ENCODE results near the gene KPNA4.
A peak's percentile ranks its signal among the peaks of the same experiment; 100 is the strongest.
"Not testable (repeated sequence)": the region's sequence is repeated elsewhere in the genome, so short reads cannot be mapped to it uniquely, and the experiment has no call there.

Gene KPNA4

DNA sequence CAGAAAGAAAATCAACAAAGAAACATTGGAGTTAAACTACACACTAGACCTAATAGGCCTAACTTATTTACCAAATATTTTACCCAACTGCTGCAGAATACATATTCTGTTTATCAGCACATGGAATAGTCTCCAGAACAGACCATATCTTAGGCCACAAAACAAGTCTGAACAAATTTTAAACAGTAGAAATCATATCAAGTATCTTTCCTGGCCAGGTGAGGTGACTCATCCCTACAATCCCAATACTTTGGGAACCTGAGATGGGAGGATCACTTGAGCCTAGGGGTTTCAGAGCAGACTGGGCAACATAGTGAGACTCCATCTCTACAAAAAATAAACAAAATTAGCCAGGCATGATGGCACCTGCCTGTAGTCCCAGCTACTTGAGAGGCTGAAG lies 18.1 kb upstream of the KPNA4 start:
- H3K4me3 ChIP-seq (ENCODE audit: low read length), result no peak overlapping the region
- no peak for TF ChIP-seq ZNF274 (IDR thresholded peaks at IDR 0.05; ENCODE audit: low read depth, low read length)

DNA sequence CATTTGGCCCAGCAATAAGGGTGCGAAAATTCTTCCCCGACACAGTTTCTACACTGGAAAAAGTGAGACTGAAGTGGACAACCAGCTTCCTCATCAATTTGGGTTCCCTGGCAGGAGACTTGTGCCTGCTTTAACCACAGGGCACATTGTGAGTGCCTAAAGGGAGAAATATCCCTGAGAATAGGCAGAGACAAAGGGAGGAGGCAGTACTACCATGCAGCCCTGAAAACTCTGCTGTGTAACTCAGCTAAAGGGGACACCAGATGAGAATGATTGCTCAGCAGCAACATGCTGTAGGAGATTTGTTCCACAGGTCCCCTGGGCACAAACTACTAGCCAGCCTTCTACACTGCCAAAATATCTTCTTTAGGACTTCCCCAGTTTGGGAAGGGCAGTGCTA lies 15.6 kb upstream of the KPNA4 start:
- no peak overlapping the region for H3K4me3 ChIP-seq (ENCODE audit: low read length)
- no peak for TF ChIP-seq ZNF274 (IDR thresholded peaks at IDR 0.05; ENCODE audit: low read depth, low read length)

DNA sequence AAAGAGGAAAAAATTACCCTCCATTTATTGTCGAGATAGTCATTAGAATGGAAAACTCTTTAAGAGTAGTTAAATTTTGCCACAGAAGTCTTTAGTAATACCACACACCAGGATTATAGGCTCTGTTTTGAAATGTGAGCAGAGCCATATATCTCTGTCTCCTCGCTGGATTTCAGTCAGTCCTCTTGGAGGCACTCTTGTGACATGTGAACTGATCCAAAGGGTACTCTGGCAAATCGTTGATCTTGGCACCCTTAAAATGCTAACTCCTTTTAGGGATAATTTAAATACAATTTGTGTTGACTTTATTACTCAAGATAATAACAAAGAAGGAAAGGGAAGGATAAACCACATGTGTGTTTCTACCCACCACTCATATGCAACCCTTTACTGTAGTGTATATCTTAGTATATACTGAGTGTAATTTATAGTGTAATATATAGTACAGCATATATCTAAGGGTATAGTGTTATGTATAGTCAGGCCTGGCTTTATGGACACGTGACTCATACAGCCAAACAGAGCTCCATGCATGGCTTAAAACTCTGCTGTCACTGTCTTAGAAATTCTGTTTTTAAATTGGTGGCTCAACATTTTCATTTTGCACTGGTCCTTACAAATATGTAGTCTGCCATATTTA lies 12.3 kb upstream of the KPNA4 start:
- no peak overlapping the region for H3K4me3 ChIP-seq (ENCODE audit: low read length)
- no peak for TF ChIP-seq ZNF274 (IDR thresholded peaks at IDR 0.05; ENCODE audit: low read depth, low read length)

DNA sequence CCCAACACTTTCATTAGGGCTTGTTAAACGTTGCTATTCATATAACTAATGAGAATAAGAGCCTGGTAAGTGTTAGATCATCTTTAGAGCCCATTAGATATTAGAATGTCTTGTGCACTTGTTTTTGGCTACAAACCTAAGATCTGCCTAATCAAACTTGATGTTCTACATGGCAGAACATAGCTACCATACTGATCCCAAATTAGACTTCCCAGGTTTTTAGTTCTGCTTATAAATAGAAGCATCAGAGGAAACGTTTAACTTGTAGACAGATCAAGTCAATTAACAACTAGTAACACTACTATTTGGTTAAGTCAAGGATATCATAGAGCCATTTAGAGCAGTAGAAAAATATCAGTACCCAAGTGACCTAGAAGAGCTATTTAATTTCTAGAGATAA lies 11.7 kb upstream of the KPNA4 start:
- TF ChIP-seq ZNF274 (IDR thresholded peaks at IDR 0.05; ENCODE audit: low read depth, low read length), result no peak

DNA sequence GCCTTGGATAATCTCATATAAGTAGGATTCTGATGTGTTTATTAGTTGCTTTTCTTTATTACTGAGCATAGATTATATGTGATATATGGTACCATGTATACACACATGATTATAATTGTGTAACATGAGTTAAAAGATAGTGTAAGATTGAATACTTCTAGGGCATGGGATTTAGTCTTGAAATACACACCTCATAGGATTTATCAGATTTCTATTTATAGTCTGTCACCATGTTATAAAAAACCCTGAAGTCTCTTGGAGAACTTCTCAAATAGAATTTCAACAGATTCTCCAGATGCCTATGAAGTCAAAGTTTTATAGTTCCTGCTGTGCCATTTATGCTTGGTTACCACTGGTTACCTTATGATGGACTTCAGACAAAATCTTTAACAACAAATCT lies 11.2 kb upstream of the KPNA4 start:
- H3K4me3 ChIP-seq (ENCODE audit: low read length), result no peak overlapping the region
- no peak for TF ChIP-seq ZNF274 (IDR thresholded peaks at IDR 0.05; ENCODE audit: low read depth, low read length)

More for the DNA sequence above, 11.7 kb upstream of the KPNA4 start:
- no peak overlapping the region for H3K4me3 ChIP-seq (ENCODE audit: low read length)

DNA sequence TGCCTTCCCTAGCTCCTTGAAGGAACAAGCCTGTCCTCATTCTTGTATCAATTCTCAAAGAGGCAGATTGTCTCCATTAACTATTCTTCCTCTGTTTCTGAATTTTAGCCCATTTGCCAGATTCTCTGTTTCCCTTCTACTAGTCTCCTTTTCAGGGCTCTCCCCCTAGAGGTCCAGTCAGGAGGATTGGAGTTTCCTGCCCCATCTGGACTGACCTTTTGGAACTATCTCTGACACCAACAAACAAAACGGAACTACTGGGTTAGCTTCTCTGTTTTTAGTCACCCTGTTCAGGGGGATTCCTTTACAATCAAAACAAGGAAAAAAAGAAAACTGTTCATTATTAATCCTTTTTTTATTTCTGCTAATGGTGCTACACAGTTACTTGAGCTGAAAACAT lies 10.2 kb upstream of the KPNA4 start:
- TF ChIP-seq ZNF274 (IDR thresholded peaks at IDR 0.05; ENCODE audit: low read depth, low read length), result no peak
- no peak overlapping the region for H3K4me3 ChIP-seq (ENCODE audit: low read length)

DNA sequence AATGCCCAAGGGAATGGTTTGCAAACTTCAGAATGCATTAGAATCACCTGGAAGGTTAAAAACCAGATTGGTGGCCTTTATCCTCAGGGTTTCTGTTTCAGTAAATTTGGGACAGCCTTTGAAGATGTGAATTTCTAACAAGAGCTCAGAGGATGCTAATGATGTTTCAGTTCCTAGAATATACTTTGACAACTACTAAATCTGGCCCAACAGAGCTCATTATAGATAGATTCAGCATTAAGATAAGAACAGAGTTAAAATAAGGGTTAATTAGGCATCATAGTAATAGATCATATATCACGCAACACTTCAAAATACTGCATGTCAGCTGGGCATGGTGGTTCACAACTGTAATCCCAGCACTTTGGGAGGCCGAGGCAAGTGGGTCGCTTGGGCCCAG lies 9.3 kb upstream of the KPNA4 start:
- no peak overlapping the region for H3K4me3 ChIP-seq (ENCODE audit: low read length)
- no peak for TF ChIP-seq ZNF274 (IDR thresholded peaks at IDR 0.05; ENCODE audit: low read depth, low read length)

DNA sequence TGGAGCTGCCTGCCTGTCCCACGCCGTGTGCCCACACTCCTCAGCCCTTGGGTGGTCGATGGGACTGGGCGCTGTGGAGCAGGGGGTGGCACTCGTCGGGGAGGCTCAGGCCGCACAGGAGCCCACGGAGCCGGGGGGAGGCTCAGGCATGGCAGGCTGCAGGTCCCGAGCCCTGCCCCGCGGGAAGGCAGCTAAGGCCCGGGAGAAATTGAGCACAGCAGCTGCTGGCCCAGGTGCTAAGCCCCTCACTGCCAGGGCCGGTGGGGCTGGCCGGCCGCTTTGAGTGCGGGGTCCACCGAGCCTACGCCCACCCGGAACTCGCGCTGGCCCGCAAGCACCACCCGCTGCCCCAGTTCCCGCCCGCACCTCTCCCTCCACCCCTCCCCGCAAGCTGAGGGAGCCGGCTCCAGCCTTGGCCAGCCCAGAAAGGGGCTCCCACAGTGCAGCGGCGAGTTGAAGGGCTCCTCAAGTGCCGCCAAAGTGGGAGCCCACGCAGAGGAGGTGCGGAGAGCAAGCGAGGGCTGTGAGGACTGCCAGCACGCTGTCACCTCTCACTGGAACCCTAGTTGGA lies 8.7 kb upstream of the KPNA4 start:
- H3K4me3 ChIP-seq (ENCODE audit: low read length), result not testable (repeated sequence)

DNA sequence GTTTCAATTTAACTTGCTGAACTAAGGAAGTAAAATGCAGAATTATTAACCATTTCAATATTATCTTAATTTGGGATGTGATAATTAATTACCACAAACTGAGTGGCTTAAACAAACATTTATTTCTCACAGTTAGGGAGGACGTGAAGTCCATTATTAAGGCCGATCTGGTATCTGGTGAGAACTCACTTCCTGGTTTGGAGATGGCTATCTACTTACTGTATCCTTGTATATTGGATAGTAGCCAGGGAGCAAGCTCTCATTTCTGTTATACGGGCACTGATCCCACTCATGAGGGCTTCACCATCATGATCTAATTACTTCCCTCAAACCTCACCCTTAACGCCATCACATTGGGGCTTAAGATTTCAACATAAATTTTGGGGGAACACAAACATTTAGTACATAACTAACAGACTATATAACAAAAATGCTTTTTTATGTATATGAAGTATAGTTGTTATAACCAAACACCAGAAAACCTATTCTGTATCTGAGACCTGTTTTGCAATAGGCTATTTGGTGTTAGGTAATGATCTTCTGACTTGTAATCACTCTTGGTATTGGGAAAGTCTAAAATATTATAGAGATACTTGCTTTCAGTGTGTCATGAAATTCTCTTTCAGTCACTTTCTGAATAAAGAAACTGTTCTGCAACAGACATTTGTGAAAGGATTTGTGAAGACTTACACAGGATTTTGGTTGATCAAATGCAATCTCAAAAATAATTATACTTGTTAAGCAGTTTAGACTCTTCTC lies 4.7 kb upstream of the KPNA4 start:
- no peak overlapping the region for H3K4me3 ChIP-seq (ENCODE audit: low read length)
- no peak for TF ChIP-seq ZNF274 (IDR thresholded peaks at IDR 0.05; ENCODE audit: low read depth, low read length)

DNA sequence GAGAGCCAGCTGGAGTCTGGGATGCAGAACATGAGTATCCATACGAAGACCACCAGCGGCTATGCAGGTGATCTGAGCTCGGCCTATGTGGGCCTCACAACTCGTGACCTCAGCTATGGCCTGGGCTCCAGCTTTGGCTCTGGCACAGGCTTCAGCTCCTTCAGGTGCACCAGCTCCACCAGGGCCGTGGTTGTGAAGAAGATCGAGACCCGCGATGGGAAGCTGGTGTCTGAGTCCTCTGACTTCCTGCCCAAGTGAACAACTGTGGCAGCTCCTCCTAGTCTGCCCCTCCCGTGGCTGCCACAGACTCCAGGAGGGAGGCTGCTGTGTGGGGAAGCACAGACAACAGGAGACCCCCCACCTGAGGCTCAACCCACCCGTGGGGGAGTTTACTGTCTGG lies 3.6 kb upstream of the KPNA4 start:
- no peak for TF ChIP-seq ZNF274 (IDR thresholded peaks at IDR 0.05; ENCODE audit: low read depth, low read length)
- no peak overlapping the region for H3K4me3 ChIP-seq (ENCODE audit: low read length)

DNA sequence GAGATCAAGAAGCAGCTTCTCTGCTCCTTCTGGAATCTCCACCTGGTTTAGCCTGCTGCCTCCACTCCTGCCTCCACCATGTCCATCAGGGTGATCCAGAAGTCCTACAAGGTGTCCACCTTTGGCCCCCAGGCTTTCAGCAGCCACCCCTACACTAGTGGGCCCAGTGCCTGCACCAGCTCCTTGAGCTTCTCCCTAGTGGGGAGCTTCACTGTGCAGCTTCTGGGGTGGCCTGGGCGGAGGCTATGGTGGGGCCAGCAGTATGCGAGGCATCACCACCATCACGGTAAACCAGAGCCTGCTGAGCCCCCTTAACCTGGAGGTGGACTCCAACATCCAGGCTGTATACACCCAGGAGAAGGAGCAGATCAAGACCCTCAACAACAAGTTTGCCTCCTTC lies 2.4 kb upstream of the KPNA4 start:
- no peak overlapping the region for H3K4me3 ChIP-seq (ENCODE audit: low read length)
- no peak for TF ChIP-seq ZNF274 (IDR thresholded peaks at IDR 0.05; ENCODE audit: low read depth, low read length)

DNA sequence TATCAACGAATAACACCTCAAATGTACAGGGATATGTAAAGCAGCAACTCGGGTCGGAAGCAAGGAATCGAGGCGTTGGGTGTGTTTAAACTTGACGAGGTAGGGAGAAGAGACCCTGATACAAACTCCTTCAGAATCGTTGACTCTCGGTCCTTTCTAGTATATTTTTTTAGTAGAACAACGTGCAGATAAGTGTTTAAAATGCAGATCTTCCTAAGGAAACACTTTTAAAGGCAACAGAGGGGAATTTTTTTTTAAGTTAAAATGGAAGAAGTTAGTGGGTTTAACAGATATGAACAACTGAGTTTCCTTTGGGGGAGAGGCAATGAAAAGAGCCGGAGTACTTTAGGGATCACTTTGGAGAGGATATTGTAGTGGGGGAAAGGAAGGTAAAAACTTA lies 1.1 kb upstream of the KPNA4 start:
- TF ChIP-seq ZNF274 (IDR thresholded peaks at IDR 0.05; ENCODE audit: low read depth, low read length), result no peak
- H3K4me3 ChIP-seq (ENCODE audit: low read length), result peak overlapping the region; percentile 94

DNA sequence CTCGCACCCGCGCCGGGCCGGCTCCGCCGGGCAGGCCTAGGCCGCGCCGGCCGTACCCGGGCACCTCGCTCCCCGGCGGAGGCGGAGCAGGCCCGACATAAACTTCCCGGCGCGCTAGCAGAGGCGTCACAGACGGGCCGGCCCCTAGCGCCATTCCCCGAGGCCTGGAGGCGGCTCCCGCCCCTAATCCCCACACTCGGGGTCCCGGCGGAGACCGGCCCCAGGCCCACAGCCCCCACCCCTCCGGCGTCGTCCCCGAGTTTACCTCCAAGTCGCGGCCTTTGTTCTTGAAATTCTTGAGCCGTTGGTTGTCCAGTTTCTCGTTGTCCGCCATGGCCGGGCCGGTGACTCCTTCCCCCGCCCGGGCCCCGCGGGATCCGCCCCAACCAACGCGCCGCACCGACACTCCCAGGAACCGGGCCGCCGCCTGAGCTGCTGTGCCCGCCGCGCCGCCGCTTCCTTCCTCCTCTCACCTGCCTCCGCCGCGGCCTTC lies 376 bp downstream of the KPNA4 start:
- H3K4me3 ChIP-seq (ENCODE audit: low read length), result peak overlapping the region; percentile 99
- TF ChIP-seq ZNF274 (IDR thresholded peaks at IDR 0.05; ENCODE audit: low read depth, low read length), result no peak

DNA sequence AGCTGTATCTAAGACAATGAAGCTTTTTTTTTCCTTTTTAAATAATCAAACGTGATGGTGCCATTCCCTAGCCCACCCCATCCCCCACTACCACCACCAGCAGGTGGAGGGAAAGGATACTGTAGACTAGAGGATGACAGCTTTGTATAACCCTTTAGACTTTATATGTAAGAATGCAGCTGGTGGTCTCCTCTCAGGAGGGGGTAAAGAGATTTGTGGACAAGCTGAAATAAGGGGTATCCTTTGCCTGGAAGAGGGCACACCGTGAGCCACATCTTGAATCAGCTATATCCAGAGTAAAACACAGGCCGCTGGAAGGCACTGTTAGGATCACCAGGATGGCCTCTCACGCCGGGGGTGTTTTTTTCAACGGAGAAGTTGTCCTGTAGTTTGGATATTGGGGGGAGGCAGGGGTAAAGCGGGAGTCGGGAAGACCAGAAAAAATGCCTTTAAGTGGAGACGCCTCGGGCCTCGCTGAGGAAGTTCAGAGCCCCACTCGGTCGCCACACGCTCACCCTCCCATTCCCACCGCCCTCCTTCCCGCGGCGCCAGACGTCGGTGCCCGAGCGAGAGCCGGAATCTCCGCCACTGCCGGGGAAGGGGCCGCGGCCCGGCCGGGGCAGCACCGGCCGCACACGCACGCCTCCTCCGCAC lies 986 bp downstream of the KPNA4 start:
- TF ChIP-seq ZNF274 (IDR thresholded peaks at IDR 0.05; ENCODE audit: low read depth, low read length), result no peak

DNA sequence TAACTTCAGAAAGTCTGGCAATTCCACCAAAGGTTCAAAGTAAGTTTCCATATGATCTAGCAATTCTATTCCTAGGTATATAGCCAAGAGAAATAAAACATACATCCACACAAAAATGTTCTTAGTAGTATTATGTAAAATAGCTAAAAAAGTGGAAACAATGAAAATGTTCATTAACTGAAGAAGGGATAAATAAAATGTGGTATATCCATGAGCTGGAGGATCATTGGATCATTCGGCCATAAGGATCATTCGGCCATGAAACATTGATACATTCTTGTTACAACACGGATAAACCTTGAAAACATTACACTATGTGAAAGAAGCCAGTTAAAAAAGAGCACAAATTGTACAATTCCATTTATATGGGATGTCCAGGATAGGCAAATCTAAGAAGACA lies 2.4 kb downstream of the KPNA4 start:
- no peak overlapping the region; the same call in 1 of the 2 replicates for H3K4me3 ChIP-seq (ENCODE audit: low read length)
- TF ChIP-seq ZNF274 (IDR thresholded peaks at IDR 0.05; ENCODE audit: low read depth, low read length), result no peak

More for the DNA sequence above, 986 bp downstream of the KPNA4 start:
- H3K4me3 ChIP-seq (ENCODE audit: low read length), result peak overlapping the region; percentile 99

Data from GM08714 (cell line).